ACC112 (cell line): Measurements from ENCODE around the gene TBC1D5.

Source experiments
- H2AFZ ChIP-seq: fragments of 200-600 bp; sonication (generic); one replicate; pipeline ENCODE4 v1.6.0; 2017; ENCODE audit warnings: antibody characterized with exemption, low read length; ENCODE audit not compliant: unreplicated experiment
- H3K27ac ChIP-seq: fragments of 200-600 bp; sonication (generic); 2 replicates; pipeline ENCODE4 v1.5.1; 2014; ENCODE audit warnings: low read depth, mild to moderate bottlenecking, antibody characterized with exemption, low read length, moderate library complexity
- H3K27me3 ChIP-seq: fragments of 200-600 bp; sonication (generic); 2 replicates; pipeline ENCODE4 v1.6.1; 2014; ENCODE audit warnings: mild to moderate bottlenecking, antibody characterized with exemption, low read length, moderate library complexity, mixed read lengths; ENCODE audit not compliant: insufficient read depth
- H3K36me3 ChIP-seq: fragments of 200-600 bp; sonication (generic); 2 replicates; pipeline ENCODE4 v1.6.1; 2016; ENCODE audit warnings: mild to moderate bottlenecking, antibody characterized with exemption, low read length, moderate library complexity, mixed read lengths; ENCODE audit not compliant: insufficient read depth
- H3K4me1 ChIP-seq: fragments of 200-600 bp; sonication (generic); one replicate; pipeline ENCODE4 v1.6.1; 2016; ENCODE audit warnings: low read length, mixed read lengths; ENCODE audit not compliant: insufficient read depth, unreplicated experiment, control insufficient read depth
- H3K4me3 ChIP-seq: fragments of 200-600 bp; sonication (generic); 2 replicates; pipeline ENCODE4 v1.5.1; 2014; ENCODE audit warnings: mild to moderate bottlenecking, low read depth, low read length
- H3K79me2 ChIP-seq: fragments of 200-600 bp; sonication (generic); one replicate; pipeline ENCODE4 v1.6.0; 2016; ENCODE audit warnings: low read length; ENCODE audit not compliant: control insufficient read depth, unreplicated experiment, insufficient read depth

TBC1D5 gene

GRCh38 chr3:17144665-17144993, 597.8 kb downstream of the TBC1D5 start:
- Histone ChIP-seq H3K4me3 (no peak overlapping the region), H3K36me3 (no peaks in the 10 kb centered on the region), H3K79me2 (no peaks in the 10 kb centered on the region), H2AFZ (no peak overlapping the region), H3K27me3 (no peaks in the 10 kb centered on the region), H3K4me1 (no peaks in the 10 kb centered on the region), H3K27ac (no peak overlapping the region)

GRCh38 chr3:17143893-17144664, 598.4 kb downstream of the TBC1D5 start:
- H3K27me3 ChIP-seq: no peaks in the 10 kb centered on the region
- H3K4me1 ChIP-seq: no peaks in the 10 kb centered on the region
- no peaks in the 10 kb centered on the region for H3K36me3 ChIP-seq
- H3K27ac ChIP-seq: no peak overlapping the region
- H3K4me3 ChIP-seq: no peak overlapping the region
- no peak overlapping the region for H2AFZ ChIP-seq
- no peaks in the 10 kb centered on the region for H3K79me2 ChIP-seq

- Histone ChIP-seq H3K4me1 (no peaks in the 10 kb centered on the region), H3K27me3 (no peaks in the 10 kb centered on the region), H3K4me3 (no peak overlapping the region), H3K79me2 (no peaks in the 10 kb centered on the region), H3K27ac (no peak overlapping the region), H2AFZ (no peak overlapping the region), H3K36me3 (no peaks in the 10 kb centered on the region)
Observed at GRCh38 chr3:17142516-17142915, 599.9 kb downstream of the TBC1D5 start.

GRCh38 chr3:17141699-17142098, 600.7 kb downstream of the TBC1D5 start:
- Histone ChIP-seq H2AFZ (no peak overlapping the region), H3K27me3 (no peaks in the 10 kb centered on the region), H3K79me2 (no peaks in the 10 kb centered on the region), H3K27ac (no peak overlapping the region), H3K36me3 (no peaks in the 10 kb centered on the region), H3K4me3 (no peak overlapping the region), H3K4me1 (no peaks in the 10 kb centered on the region)

GRCh38 chr3:17140670-17141505, 601.5 kb downstream of the TBC1D5 start:
- no peak overlapping the region for H2AFZ ChIP-seq

GRCh38 chr3:17138246-17139039, 604.0 kb downstream of the TBC1D5 start:
- no peak overlapping the region for H2AFZ ChIP-seq
- H3K27me3 ChIP-seq: no peaks in the 10 kb centered on the region
- no peaks in the 10 kb centered on the region for H3K36me3 ChIP-seq
- no peak overlapping the region for H3K4me3 ChIP-seq
- H3K79me2 ChIP-seq: no peaks in the 10 kb centered on the region
- H3K27ac ChIP-seq: no peak overlapping the region
- H3K4me1 ChIP-seq: no peaks in the 10 kb centered on the region

More at GRCh38 chr3:17140670-17141505, 601.5 kb downstream of the TBC1D5 start:
- H3K27me3 ChIP-seq: no peaks in the 10 kb centered on the region
- H3K4me1 ChIP-seq: no peaks in the 10 kb centered on the region
- H3K27ac ChIP-seq: no peak overlapping the region
- no peak overlapping the region for H3K4me3 ChIP-seq
- no peaks in the 10 kb centered on the region for H3K79me2 ChIP-seq
- H3K36me3 ChIP-seq: no peaks in the 10 kb centered on the region

- Histone ChIP-seq H2AFZ (no peak overlapping the region), H3K27me3 (no peaks in the 10 kb centered on the region), H3K4me1 (no peaks in the 10 kb centered on the region), H3K36me3 (no peaks in the 10 kb centered on the region), H3K27ac (no peak overlapping the region), H3K4me3 (no peak overlapping the region), H3K79me2 (no peaks in the 10 kb centered on the region)
Observed at GRCh38 chr3:17137321-17137826, 605.1 kb downstream of the TBC1D5 start.

GRCh38 chr3:17136136-17136721, 606.2 kb downstream of the TBC1D5 start:
- Histone ChIP-seq H3K4me1 (no peaks in the 10 kb centered on the region), H3K4me3 (no peak overlapping the region), H3K79me2 (no peaks in the 10 kb centered on the region), H3K36me3 (no peaks in the 10 kb centered on the region), H2AFZ (no peak overlapping the region), H3K27ac (no peak overlapping the region), H3K27me3 (no peaks in the 10 kb centered on the region)

GRCh38 chr3:17135696-17136095, 606.7 kb downstream of the TBC1D5 start:
- Histone ChIP-seq H3K36me3 (no peaks in the 10 kb centered on the region), H3K79me2 (no peaks in the 10 kb centered on the region), H2AFZ (no peak overlapping the region), H3K27ac (no peak overlapping the region), H3K4me1 (no peaks in the 10 kb centered on the region), H3K4me3 (no peak overlapping the region), H3K27me3 (no peaks in the 10 kb centered on the region)
